ENCODE data around the gene PINLYP. TPM values are rescaled to one million over a fixed set of nuclear protein-coding genes. Genes with fewer than 3 reads are reported as not detected.
"Not testable (repeated sequence)": the region's sequence is repeated elsewhere in the genome, so short reads cannot be mapped to it uniquely, and the experiment has no call there.

The PINLYP gene
- total RNA-seq, 1 donor from 2014 or later: 0.46 TPM

DNA sequence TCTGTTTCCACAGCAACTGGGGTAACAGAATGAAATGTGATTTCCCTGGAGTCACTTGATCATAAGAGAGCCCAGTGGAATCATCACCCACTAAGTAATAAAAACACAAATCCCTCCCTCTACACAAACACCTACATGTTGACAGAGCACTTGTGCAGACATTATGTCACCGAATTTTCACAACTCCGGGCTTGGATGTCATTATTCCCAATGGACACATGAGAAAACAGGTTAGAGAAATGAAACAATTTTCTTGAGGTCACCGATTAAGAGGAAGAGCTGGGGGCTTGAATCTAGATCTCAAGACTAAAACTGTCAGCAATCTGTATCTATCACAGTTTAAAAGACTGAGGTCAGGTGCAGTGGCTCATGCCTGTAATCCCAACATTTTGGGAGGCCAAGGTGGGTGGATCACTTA is 3.4 kb upstream of the PINLYP start:
- ATAC-seq (ENCODE audit: poor library complexity): no peak
- DNase-seq: no peak
- intact Hi-C loops (cut with DNase I): no loop called here

DNA sequence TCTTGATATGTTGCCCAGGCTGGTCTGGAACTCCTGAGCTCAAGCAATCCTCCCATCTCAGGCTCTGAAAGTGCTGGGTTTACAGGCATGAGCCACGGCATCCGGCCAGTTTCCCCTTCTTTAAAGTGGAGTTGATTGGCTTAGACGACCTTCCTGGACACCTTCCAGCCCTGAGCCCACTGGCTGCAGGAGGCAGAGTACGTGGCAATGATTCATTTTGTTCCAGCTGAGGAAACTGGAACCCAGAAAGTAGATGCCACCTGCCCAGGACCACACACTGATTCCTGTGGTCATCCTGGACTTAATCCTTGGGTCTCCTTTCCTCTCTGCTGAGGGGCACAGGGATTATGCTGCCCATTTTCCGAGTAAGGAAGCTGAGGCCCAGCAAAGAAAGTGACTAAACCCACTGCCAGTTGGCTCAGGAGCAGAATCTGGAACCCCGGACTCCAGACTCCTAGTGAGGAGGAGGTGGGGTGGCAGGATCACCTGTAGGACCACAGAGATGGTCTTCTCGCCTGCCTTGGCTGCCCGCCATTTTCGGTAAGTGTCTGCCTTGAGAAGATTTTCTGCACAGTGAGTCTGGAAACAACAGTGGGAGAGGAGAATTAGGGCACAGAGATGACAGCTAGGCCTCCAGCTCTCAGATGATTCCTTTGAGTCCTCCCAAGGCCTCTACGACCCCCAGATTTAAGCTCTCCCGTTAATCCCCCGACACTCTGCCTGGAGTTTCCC is 1.0 kb upstream of the PINLYP start:
- intact Hi-C loops (cut with DNase I): no loop called here
- no peak for ATAC-seq (ENCODE audit: poor library complexity)
- DNase-seq: no peak

DNA sequence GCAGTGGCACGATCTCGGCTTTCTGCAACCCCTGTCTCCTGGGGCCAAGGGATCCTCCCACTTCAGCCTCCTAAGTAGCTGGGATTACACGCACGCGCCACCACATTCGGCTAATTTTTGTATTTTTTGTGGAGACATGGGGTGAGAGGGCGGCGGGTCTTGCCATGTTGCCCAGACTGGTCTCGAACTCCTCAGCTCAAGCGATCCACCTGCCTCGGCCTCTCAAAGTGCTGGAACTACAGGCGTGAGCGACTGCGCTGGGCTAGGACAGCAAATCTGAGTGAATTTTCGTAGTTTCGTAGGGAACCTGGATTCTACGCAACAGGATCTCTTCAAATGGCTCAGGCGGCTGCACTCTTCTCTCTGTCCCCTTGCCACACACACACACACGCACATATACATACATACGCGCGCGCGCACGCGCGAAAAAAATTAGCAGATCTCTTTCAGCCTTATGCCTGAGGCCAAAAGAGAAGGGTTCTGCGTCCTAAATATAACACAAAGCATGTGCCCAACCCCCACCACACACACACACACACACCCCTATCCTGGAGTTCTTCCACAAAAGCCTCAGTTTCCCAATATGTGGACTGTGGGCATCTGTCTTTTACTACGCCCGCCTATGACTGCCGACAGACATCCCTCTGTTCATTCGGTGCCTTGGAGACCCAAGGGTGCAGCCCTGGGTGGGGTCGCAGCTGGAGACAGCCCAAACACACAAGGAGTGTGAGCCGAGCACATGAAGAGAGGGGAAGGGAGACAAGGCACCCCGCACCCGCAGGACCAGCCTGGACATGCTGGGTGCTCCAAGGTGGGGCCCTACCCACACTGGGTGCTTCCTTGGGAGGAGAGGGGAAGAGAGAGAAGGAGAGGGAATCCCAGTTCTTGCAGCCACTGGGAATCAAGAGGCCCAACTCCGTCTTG is 616 bp downstream of the PINLYP start:
- intact Hi-C loops (cut with DNase I): no loop called here
- ATAC-seq (ENCODE audit: poor library complexity) (peak; percentile 1), DNase-seq (peak; percentile 48)

DNA sequence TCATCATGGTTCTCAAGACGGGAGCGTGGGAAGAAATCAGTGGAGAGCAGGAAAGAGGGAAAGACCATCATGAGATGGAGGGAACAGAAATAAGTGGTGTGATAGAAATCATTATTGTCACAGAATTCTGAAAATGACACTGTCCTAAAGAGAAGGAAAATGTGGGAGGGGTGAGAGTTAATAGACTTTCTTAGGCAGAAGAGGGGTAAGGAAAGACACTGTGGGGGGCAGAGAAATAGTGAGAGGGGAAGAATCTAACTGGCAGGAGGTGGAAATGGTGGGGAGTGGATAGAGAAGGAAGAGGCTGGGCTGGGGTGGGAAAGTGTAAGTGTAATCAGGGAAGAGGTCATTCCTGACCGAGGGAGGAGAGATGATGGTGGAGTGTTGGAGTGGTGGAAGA is 3.2 kb downstream of the PINLYP start:
- ATAC-seq (ENCODE audit: poor library complexity) (no peak), DNase-seq (no peak)
- intact Hi-C loops (cut with DNase I): no loop called here

DNA sequence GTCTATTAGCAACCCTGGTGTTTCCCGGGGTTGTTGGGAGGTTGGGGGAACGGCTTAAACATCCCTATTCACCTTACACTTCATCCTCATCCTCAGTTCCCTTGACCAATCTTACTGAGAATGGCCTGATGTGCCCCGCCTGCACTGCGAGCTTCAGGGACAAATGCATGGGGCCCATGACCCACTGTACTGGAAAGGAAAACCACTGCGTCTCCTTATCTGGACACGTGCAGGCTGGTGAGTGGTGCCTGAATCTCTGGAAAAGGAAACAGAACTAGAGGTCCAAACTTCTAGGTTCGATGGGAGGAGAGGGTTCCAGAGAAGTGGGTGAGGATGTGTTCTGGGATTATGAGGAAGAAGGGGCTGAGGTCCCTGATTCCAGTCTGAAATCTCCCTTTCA is 5.9 kb downstream of the PINLYP start:
- ATAC-seq (ENCODE audit: poor library complexity): no peak
- DNase-seq: no peak
- intact Hi-C loops (cut with DNase I): no loop called here

DNA sequence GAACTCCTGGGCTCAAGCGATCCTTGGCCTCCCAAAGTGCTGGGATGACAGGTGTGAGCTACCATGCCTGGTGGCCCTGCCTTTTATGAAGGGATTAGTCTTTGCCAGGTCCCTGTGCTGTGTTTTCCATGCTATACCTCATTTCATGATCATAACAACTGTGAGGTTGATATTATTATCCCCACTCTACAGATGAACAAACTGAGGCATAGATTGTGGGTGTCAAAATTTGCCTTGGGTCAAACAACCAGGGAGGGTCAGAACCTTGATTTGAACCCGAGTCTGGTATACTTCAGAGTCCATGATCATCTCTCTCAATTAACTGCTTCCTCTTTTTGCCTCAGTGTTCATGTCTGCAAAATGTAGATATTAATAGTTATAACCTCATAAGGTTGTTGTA is 6.9 kb downstream of the PINLYP start:
- ATAC-seq (ENCODE audit: poor library complexity) (no peak), DNase-seq (no peak)
- intact Hi-C loops (cut with DNase I): no loop called here

DNA sequence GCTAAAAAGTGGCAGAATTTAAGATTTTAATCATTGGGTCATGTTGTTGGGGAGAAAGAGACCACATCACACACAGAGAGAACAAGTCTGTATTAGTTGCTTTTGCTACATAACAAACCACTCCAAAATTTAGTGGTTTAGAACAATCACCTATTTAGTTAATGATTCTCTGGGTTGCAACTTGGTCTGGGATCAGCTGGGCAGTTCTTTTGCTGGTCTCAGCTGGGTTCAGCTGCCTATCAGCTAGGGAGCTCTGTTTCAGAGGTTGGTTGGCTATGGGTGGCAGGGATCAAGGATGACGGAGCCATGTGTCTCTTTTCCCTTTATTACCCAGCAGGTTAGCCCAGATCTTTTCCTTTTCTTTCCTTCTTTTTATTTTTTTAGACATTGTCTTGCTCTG is 8.9 kb downstream of the PINLYP start:
- DNase-seq (no peak), ATAC-seq (ENCODE audit: poor library complexity) (no peak)
- intact Hi-C loops (cut with DNase I): no loop called here

DNA sequence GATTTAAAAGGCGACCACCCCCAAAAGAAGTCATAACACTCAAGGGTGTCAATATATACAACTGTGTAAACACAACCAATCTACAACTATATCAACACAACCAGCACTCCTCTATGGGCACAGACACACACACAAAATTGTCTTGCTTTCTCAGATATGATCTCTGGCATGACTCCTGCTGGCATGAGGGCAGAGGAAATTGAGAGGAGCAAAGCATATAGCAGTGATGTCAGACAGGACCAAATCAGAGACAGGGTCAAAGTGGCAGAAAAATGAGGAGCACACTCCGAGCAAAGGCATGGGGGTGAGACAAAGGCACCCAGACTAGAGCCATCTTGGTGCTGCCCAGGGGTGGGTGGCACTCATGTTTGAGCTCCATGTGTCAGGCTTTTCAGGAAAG is 10.7 kb downstream of the PINLYP start:
- DNase-seq (no peak), ATAC-seq (ENCODE audit: poor library complexity) (no peak)
- intact Hi-C loops (cut with DNase I): no loop called here

DNA sequence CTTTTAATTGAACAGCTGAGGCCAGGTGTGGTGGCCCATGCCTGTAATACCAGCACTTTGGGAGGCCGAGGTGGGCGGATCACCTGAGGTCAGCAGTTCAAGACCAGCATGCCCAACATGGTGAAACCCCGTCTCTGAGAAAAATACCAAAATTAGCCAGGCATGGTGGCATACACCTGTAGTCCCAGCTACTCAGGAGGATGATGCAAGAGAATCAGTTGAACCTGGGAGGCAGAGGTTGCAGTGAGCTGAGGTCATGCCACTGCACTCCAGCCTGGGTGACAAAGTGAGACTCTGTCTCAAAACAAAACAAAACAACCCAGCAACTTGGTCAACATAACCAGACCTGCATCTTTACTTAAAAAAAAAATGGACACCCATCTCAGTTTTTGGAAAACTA is 11.4 kb downstream of the PINLYP start:
- intact Hi-C loops (cut with DNase I); DNase-seq; ATAC-seq (ENCODE audit: poor library complexity): not testable (repeated sequence)

DNA sequence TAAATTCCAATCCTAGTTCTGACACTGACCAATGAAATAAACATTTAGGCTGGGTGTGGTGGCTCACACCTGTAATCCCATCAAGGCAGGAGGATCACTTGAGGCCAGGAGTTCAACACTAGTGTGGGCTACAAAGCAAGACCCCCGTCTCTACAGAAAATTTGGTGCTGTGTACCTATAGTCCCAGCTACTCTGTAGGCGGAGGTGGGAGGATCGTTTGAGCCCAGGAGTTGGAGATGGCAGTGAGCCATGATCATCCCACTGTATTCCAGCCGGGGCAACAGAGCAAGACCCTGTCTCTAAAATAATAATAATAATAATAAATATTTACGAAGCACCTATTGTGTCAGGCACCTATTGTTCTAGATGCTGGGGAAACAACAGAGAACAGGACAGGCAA is 13.7 kb downstream of the PINLYP start:
- DNase-seq: no peak
- intact Hi-C loops (cut with DNase I): no loop called here
- no peak for ATAC-seq (ENCODE audit: poor library complexity)

DNA sequence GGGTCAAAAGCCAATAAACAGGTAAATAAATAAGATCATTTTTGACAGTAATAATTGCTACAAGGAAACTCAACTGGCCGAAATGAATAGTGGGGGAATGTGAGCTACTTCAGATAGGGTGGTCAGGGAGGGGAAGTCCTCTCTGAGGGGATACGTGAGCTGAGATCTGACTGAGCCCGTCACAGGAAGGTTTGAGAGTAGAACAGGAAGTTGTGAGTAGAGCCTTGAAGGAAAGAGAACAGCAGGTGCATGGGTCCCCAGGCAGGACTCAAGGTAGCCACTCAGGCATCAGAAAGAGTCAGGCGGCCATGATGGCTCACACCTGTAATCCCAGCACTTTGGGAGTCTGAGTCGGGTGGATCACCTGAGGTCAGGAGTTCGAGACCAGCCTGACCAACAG is 14.1 kb downstream of the PINLYP start:
- ATAC-seq (ENCODE audit: poor library complexity) (no peak), DNase-seq (no peak)
- intact Hi-C loops (cut with DNase I): no loop called here

DNA sequence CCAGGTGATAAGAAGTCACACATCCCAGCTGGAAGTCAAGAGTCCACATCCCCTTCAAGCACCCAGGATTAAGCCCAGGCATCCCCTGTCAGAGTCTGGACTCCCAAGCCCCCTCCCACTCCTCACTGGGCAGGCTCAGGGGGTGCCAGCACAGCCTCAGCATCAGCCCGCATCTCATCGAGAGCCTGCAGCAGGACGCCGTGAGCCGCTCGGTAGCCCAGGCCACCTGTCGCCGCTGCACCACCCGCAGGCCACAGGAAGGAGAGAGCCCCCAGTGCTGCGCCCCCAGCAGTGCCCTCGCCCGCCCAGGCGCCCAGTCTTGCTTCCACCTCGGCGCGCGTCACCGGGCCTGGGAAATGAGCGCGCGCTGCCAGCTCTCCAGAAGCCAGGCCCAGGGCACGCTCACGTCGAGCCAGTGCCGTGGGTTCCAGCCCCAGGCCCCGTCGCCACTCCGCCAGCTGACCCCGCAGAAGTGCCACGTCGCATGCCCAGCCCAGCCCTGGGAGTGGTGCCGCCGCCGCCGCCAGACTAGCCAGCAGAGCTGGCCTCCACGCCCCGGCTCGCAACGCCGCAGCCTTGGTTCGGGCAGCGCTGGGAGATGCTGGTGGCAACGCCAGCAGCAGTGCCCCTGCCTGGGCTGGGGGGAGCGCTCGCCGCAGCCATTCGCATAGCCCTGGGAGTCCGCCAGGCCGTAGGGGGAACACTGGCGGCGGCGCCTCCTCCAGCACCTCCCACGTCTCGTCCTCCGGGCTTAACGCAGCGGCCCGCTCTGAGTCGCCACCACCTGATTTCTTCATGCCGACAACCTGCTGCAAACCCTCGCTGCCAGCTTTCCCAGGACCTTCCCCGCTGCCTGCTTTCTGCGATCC is 16.5 kb downstream of the PINLYP start:
- ATAC-seq (ENCODE audit: poor library complexity) (no peak), DNase-seq (no peak)
- intact Hi-C loops (cut with DNase I): no loop called here

DNA sequence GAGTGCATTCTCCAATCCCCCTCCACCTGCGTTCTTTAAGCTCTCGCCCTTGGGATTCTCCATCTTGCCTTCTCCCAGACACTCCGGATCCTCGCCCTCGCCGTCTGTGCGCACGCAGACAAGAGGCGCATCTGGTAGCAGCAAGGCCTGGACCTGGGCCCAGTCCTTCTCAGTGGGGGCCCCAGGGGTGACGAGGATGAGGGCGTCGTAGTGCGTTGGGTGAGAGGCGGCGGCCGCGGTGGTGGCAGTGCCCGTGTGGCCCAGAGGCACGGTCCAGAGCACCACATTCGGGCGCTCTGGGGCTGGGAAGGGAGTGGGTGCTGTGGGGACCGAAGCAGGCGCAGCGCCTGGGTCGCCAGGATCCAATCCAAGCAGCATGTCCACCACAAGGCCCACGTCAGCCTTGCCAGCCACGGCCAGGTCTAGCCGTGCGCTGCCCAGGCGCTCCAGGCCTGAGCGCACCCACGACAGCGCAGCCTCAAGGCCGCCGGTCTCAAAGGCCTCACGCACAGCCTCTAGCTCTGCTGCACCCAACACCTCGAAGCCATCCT is 17.3 kb downstream of the PINLYP start:
- intact Hi-C loops (cut with DNase I): no loop called here

DNA sequence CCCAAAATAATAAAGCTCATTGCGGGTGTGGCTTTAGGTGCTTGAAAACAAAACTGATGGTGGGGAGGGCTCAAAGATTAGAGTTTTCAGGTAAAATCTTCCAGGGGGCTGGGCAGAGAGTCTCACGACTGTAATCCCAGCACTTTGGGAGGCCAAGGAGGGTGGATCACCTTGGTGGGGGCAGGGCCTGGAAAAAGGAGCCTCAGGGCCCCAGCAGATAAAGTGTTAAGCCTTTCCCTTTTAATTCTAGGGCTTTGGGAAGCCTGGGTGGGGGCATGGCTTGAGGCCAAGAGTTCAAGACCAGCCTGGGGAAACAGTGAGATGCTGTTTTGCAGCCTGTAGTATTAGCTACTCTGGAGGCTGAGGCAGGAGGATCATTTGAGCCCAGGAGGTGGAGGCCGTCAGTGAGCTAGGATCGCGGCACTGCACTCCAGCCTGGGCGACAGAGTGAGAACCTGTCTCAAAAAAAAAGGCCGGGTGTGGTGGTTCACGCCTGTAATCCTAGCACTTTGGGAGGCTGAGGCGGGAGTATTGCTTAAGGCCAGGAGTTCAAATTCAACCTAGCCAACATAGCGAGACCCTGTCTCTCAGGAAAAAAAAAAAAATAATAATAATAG is 18.6 kb downstream of the PINLYP start:
- ATAC-seq (ENCODE audit: poor library complexity) (no peak), DNase-seq (no peak)
- intact Hi-C loops (cut with DNase I): no loop called here

More for the DNA sequence above, 17.3 kb downstream of the PINLYP start:
- ATAC-seq (ENCODE audit: poor library complexity): no peak
- no peak for DNase-seq

DNA sequence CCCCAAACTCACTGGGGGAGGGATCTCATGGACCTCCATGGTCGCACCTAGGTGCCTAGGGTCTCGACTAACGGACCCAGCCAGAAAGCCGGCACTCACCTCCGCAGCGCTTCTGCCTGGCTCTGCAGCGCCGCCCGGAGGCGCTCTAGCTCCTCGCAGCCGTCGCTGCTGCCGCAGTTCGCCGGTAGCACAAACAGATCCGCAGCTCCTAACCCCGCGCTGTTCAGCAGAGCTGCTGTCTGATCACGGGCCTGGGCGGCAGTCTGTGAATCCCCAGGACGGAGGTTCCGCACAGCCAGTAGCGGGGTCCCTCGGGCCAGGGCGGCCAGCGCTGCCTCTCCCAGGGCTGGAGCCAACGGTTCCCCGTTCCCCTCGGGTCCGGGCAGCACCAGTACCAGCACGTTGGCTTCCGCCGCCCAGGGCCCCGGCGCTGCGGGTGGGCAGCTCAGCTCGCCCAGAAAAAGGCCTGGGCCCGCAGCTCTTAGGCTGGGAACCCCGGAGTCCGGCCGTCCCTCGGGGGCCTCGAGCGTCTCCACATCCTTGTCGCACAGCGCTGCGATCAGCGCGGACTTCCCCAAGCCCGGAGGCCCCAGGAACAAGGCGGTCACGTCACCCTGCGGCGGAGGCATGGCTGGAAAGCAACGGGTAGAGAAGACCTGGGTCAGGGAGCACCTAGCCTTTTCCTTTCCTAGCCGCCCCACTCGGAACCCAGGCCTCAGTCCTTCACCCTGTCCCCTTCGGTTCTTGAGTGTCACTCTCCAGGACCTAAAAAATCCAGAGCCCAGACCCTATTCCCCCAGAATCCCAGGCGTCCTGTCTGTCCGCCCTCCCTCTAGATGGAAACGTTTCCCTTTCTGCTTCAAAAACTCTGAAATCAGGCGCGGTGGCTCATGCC is 19.4 kb downstream of the PINLYP start:
- intact Hi-C loops (cut with DNase I): no loop called here
- DNase-seq (peak; percentile 67), ATAC-seq (ENCODE audit: poor library complexity) (peak; percentile 4)

DNA sequence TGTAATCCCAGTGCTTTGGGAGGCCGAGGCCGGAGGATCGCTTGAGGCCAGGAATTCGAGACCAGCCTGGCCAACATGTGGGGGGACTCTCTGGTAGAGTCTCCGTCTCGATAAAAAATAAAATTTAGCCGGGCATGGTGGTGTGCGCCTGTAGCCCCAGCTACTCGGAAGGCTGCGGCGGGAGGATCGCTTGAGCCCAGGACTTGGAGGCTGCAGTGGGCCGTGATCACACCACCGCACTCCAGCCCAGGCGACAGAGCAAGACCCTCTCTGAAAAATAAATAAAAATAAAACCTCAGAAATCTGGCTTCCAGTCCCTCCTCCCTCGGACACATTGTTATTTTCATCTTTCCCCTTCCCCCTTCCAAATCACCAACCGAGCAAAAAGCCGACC is 20.0 kb downstream of the PINLYP start:
- no peak for DNase-seq
- intact Hi-C loops (cut with DNase I): no loop called here
- ATAC-seq (ENCODE audit: poor library complexity): peak; percentile 9

DNA sequence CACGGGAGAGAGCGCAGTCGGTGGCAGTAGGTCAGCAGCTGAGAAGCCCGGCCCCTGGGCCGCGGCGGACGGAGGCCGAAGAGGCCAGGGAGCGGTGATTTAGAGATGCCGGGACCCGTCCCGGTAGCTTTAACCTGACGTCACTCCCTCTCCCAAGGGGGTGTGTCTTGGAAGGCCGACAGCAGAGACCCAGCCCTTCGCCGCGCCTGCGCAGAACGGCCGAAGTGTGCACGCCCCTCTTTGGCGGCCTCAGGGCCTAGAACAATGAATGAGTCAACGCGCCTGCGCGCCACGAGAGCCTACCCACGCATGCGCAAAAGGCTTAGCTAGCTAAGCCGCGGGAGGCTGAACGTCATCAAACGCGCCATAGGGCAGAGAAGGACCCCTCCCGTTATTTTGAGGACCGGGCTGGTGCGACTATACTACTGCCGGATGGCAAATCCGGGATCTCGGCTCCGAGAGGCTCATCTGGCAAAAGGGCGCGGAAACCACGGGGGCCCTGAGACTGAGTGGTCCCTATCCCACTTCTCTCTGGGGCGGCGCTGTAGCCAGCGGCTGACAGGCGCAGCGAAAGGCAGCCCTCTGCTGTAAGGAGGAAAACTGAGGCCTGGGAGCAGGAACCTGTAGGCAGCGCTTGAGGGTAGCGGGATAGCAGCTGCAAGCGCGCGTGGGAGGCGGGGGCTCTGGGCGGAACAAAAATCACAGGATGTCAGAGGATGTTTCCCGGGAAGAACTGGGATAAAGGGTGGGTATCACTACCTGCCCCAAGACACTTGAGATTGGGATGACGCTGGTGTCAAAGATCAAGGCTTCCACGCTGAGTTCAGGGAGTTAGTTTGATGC is 20.6 kb downstream of the PINLYP start, which contains the start of the genes IRGQ and ZNF576:
TSS of gene IRGQ (minus strand) at position 136 of the 843 bp plus-strand sequence. CDS start 796 bp downstream, outside the sequence.
TSS of gene ZNF576 (plus strand) at position 597 of the 843 bp plus-strand sequence. CDS start 514 bp downstream, outside the sequence.
- DNase-seq (peak; percentile 100), ATAC-seq (ENCODE audit: poor library complexity) (peak; percentile 95)
- intact Hi-C loops (cut with DNase I): no loop called here

Measured in Right ventricle myocardium superior (tissue), 1 donor.